HG03196 (cell line): ENCODE measurements around the gene CCDC12.

Experiments used
- ATAC-seq: cut with Tn5 transposase; IDR thresholded peaks from one replicate; pipeline ENCODE4 v1.9.1; 2021; ENCODE audit not compliant: unreplicated experiment

CCDC12 gene

DNA sequence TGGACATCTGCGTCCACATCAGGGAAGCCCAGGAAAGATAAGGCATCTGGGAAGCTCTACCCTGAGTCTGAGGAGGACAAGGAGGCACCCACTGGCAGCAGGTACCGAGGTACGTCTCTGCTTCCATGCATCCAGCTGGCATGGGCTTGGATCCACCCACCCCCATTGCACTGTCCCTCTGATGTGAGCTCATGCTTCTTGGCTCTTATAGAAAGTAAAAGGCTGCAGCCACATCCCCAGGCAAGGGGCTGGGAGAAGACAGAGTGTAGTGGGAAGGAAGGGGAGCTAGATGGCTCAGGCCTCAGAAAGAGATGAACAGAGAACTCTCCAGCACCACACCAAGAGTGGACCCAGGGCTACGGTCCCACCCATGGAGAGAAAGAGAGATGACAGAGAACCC is 80.8 kb downstream of the CCDC12 start:
- ATAC-seq, result no peak

- ATAC-seq, result no peak
Measured at GRCh38 chr3:46895204-46895660, 81.3 kb downstream of the CCDC12 start.

DNA sequence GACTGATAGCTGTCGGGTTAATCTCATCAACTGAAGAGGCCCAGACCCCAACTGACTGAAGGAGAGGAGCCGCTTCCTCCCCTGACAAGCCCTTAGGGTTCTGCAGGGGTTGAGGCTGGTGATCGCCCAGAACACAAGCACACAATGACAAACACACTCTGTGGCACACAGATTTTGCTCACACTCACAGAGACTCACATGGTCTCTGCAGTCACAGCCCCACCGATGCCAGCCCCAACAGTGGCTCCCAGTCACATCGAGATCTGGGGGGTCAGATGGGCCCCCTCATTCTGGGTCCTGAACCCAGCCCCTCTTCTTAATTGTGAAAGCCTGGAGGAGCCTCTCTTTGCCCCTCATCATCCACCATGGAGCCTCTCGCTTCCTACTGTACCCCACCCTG is 82.3 kb downstream of the CCDC12 start:
- ATAC-seq, result no peak

GRCh38 chr3:46893763-46894162 is 82.8 kb downstream of the CCDC12 start:
- no peak for ATAC-seq

- ATAC-seq, result no peak
Measured at GRCh38 chr3:46893146-46893748, 83.3 kb downstream of the CCDC12 start.

- no peak for ATAC-seq
Measured at GRCh38 chr3:46892285-46893145, 84.0 kb downstream of the CCDC12 start.

GRCh38 chr3:46891132-46891531 is 85.4 kb downstream of the CCDC12 start:
- no peak for ATAC-seq

GRCh38 chr3:46890132-46890531 is 86.4 kb downstream of the CCDC12 start:
- no peak for ATAC-seq

DNA sequence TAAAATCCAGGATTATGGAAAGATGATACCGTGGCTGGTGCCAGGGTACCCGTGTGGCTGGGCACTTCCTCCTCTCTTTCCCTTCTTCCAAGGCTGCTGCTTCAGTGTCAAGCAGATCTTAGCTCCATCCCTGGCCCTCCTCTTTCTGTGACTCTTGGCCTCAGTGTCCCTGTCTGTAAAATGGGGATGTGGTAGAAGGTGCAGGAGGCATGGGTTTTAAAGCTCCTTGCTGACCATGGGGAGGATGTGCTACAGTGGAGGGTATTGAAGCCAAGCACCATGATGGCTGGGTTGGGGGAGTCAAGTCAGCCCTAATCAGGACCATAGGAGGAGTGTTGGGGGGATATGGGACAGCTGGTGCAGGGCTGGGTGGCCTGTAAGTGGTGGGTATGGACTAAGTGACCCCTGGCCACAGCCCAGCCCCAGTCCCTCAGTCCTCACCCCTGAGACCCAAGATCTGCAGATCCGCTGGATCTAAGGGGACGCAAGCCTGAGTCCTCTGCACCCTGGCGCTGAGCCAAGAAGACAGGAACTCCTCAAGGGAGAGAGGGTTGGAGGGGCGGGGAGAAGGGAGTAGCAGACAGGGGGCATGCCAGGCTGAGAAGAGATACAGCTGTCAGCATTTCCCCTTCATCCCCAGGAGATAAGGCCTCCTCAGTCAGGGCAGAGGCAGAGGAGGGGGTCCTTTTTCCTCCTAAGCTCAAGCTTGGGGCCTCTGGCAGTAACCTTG is 87.0 kb downstream of the CCDC12 start:
- no peak for ATAC-seq

GRCh38 chr3:46888705-46889104 is 87.8 kb downstream of the CCDC12 start:
- no peak for ATAC-seq

GRCh38 chr3:46887980-46888494 is 88.5 kb downstream of the CCDC12 start:
- ATAC-seq, result no peak

- ATAC-seq, result no peak
Measured at GRCh38 chr3:46885612-46886011, 90.9 kb downstream of the CCDC12 start.

DNA sequence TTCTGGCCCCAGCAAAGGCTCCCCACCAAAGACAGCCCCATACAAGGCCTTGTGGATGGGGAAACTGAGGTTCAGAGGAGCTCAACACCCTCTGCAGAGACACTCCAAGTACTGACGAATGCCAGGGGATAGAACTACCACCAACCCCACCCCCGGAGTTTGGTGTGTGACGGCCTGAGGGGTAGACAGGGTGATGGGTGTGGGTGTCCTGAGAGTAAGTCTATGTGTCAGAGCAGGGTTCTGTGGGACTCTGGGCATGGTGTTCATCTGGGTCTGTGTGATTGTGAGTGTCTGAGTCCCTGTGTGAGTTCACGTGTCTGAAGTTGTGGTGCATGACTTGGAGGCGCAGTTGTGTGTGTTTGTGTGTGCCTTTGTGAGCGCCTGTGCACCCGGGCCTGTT is 91.6 kb downstream of the CCDC12 start:
- no peak for ATAC-seq

GRCh38 chr3:46884427-46884826 is 92.1 kb downstream of the CCDC12 start:
- no peak for ATAC-seq

GRCh38 chr3:46883830-46884185 is 92.7 kb downstream of the CCDC12 start:
- no peak for ATAC-seq

DNA sequence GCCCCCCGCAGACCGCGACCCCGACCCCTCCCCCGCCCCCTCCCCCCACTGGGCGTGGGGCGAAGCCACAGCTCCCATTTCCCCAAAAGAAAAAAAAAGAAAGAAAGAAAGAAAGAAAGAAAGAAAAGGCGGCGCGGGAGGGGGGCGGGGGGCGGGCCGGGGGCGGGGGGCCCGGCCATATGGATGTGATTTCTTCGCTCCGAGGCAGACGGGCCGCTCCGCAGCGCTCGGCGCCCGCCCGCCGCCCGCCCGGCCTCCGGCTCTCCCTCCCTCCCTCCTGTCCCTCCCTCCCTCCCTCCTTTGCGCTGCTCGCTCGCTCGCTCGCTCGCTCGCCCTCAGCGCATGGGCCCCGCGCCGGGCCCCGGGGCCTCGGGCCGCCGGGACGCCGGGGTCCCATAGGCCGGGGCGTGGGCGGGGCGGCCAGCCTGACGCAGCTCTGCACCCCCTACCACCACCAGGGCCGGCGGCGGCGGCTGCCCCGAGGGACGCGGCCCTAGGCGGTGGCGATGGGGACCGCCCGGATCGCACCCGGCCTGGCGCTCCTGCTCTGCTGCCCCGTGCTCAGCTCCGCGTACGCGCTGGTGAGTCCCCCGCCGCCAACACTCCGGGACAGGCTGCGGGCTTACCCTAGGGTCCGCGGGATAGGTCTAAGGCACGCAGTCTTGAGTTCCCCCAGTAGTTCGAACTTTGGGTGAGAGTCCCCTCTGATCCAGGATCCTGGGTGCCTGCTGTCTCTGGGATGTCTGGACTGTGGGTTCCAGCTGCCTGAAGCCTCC is 93.3 kb downstream of the CCDC12 start:
- no peak for ATAC-seq

DNA sequence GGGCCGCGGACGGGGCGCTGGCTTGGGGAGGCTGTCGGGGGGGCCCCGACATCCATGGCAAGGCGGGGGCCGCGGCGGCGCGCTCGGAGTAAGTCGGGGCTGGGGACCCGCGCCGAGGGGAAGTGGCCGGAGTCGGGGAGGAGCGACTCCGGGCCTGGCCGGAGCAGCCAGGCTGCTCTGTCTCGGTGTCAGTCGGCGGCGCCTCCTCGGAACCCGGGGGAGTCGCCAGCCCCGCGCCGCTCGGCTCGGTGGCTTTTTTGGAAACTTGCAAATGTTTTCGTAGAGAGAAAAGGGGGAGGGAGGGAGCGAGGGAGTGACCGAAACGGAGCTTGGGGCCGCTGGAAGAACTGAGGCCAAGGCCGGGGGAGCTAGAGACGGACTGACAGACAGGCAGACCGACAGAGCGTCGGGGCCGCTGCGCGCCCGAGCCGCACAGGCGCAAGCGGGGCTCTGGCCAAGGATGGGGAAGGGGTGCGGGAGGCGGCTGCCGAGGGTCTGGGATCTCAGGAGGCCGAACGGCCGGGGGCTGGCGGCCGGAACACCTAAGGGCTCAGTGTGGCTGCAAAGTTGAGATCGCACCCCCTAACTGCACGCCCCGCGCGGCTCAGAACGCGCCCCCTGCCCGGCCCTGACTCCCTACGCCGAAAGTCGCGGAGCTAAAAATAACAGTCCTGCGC is 94.0 kb downstream of the CCDC12 start:
- no peak for ATAC-seq

- ATAC-seq, result no peak
Measured at GRCh38 chr3:46881596-46882376, 94.8 kb downstream of the CCDC12 start.

DNA sequence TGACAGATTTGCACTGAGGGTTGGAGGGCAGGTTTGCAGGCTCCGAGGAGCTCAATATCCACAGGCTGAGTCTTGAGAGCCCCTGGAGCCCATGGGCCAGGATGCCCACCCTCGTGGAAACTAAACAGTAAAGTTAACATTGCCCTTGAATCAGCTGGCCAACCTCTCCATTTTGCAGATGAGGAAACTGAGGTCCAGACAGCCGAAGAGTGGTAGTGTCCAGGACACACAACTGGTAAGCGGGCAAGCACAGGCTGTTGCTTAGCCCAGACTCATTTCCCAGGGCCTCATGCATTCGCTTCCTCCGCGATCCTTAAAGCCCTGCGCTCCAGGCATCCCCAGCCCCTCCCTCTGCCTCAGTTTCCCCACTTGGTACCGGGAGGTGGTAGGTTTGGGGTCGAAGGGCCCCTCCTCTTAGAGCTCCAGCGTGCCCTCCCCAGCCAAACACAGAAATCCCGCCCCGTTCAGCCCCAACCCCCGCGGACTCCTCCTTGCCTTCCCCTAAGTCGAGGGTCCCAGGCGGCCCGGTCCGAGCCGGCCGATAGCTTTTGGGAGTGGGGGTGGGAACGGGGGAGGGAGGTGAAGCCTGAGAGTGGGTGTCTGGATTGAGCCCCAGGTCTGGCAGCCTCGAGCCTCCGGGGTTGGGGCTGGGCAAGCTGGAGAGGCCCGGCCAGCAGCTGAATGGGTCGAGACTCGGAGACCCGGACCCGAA is 95.5 kb downstream of the CCDC12 start:
- no peak for ATAC-seq
